Hematopoietic multipotent progenitor cell treated with erythropoietin and hydrocortisone succinate and interleukin-3 and kit ligand, for 15 days (in vitro differentiated cells): ENCODE measurements around the gene PTPN23.

Experiments used
- DNase-seq: peaks from one replicate; pipeline ENCODE4 v3.0.0-alpha.2; 2015; ENCODE audit warnings: low spot score

PTPN23 gene

DNA sequence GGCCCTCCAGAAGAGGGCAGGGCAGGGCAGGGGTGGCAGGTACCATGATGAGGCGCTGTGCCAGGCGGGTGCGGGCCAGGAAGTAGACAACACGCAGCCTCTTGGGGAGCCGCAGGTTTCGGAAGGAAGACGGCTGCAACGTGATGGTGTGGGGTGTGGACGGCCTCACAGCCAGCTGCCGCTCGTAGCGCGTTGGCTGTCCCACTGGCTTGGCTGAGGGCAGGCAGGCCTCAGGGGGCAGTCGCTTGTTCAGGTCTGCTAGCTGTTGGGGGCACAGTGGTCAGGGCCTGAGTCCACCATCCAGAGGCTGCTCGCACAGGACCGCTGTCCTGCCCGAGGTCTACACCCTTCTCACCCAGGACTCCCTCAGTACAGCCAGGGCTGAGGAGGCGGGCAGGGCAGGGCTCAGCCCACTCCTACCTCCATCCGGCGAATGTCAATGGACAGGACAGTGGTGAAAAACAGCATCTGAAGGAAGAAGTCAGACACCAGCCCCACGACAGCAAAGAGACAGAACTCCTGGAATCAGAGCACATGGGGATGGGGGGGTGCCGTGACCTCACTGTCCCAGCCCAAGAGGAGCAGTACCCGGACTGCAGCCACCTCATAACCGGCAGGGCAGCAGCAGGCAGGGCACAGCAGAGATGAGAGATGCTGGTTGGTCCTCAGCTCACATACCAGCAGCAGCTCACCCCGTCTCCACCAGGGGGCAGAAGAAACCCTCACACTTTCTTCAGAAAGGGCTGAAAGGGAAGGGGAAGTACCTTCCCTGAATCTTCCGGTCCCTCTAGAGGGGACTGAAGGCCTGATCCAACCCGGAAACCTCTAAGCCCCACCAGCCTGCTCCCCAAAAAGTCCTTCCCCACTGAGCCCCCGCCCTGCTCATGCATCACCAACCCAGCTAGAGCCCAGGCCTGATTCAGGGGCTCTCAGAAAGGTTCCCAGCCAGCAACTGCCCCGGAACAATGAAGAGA is 40.0 kb downstream of the PTPN23 start:
- DNase-seq, result peak; percentile 86

DNA sequence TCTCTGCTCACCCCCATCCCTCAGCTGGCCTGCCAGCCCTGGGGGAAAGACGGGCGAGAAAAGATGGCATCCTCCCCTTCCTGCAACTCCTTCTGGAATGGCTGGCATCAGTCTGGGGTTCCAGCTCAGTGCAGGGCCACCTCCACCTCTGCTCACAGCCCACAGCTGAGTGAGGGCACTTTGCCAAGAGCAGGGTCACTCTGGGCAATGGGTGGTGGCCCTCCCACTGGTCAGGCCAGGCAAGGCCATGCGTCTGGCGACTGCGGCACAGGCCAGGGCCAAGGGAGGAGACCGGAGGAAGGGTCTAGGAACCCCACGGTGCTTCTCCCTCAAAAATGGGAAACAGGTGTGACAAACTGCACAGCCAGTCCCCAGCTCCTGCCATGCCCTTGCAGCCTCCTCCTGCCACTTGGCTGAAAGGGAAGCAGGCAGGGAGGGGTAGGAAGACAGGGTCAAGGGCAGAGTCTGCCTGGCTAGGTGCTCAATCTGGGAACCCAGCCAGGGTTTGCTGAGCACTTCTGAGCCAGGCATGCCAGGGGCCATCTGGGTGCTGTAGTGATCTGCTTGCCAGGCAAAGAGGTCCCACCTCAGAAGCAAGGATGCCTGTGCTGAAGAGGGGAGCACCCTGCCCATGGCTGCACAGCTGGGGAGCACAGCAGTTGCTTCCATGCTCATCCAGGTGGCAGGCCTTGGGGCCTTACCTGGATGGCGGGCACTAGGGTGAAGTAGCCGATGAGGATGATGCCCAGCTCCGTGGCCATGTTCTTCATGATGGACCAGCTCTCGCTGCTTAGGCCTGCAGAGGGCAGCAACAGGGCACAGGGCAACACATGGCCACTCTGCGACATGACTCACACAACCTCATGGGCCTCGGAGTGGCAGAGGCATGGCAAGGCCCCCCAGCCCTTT is 41.2 kb downstream of the PTPN23 start:
- DNase-seq, result peak; percentile 24

DNA sequence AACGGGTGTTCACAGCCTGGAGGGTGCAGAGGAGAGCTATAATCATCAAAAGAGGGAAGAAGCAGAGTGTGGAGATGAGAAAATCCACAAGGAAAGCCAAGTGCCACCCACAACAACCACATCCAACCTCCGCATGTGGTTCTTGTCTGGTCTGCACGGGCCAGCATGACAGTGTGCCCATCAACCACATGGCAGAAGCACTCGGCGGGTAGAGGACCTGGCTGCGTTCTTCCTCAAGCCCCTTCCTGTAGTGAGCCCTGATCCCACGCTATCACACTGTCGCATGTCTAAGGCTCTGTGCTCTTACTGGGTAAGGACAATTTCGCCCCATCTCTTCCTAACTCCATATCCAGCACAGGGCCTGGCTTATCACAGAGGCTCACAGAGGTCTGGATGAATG is 41.9 kb downstream of the PTPN23 start:
- DNase-seq, result no peak

DNA sequence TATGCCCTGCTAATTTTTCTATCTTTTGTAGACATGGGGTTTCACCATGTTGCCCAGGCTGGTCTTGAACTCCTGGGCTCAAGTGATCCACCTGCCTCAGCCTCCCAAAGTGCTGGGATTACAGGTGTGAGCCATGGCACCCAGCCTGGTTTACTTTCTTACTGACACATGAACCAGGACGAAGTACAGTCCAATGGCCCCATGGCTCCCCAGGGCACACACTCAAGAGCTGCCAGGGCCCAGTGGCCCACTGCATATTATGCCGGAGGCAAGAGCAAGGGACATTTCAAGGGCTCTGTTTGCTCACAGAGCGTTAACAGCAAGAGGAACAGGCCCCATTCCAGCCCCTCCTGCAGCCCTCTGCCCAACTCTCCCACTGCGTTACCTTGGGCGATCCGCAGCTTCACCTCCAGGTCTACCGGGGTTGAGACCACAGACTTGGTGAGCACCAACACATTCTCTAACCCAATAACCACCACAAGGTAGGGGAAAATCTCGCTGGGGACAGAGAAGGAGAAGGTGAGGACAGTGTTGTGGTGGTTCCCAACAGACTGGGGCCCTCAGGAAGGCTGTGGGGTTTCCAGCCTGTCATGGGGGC is 42.8 kb downstream of the PTPN23 start:
- DNase-seq, result no peak

DNA sequence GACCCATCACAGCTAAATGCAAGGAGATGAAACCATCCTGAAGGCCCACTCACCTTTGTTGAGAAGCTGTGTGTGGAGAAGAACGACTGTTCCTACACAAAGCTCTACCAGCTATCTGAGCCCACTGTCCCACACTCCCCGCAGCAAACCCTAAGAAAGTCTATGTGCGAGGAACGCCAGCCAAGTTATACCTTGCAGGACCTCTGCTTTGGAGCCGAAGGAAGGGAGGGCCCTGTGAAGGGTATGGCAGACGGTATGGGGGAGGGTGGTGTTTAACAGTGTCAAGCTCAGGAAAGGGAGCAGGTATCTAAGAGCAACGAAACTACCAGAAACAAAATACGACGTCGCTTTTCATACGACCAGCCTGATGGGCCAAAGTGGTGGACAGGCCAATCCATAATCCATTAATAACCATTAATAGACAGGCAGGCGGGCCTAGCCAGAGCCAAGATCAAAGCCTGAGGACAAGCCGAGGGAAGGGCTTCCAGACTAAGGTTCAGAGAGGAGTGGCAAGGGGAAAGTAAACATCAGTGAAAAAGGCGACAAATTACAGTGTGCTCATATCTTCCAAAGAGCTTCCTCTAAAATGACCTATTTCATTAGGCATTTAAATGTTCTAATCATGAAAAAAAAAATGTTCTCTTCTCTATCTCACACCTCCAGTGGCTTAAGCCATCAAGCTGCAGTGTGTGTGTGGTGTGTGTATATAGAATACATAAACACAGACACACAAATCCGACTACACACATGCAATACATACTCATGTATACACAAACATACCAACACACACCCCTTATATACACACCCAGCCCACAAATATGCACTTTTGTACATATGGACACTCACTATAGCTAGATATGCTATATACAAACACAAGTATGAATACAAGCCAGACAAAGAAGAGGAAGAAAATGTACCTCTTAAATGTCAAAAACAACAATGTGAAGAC is 43.9 kb downstream of the PTPN23 start:
- DNase-seq, result no peak

DNA sequence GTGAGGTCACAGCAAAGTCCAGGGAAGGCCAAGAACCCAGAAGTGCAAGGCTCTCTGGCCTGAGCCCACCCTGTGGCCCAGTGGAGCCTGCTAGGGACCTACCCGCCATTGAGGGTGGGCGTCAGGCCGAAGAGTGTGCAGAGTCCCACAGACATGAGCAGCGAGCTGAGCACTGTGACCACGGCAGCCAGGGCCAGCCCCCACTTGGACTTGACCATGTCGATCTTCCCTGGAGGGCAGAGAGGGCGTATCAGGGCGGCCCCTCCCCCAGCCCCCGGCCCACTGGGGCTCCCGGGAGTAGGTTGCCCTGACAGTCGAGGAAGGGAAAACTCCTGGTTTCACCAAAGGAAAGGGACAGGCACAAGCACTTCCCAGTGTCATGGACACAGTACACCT is 44.6 kb downstream of the PTPN23 start:
- no peak for DNase-seq

DNA sequence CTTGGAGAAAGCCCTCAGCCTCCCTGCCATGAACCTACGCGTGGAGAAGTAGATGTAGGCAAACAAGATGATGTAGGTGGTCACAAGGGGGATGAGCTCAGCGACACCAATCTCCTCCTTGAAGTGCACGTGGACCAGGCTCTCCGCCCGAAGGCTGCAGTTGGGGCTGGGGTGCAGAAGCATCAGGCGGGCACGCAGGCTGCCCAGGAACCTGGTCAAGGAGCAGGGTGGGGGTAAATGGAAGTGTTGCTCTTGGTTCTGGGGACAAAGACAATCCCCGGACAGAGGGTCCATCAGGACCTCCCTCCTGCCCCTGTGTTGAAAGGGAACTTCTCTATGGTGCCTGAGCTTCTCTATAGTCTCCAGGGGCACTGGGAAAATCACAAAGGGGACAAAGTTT is 45.1 kb downstream of the PTPN23 start:
- DNase-seq, result no peak

DNA sequence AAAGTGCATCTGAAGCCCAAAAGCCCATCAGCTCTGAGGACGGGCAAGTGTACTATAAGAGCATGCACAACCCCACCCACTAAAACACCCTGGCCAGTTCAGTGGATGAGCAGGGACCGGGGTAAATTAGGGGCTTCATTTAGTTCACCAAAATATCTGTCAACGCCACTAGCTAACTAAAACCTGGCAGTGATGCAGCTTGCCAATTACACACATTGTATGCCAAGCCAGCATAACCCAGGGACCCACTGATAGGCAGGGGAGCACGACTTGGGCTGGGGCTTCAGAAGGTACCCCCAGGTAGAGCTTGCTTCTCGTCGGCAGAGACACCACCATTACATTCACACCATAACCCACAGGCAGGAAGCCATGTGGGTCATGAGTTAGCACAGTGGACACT is 47.0 kb downstream of the PTPN23 start:
- no peak for DNase-seq

DNA sequence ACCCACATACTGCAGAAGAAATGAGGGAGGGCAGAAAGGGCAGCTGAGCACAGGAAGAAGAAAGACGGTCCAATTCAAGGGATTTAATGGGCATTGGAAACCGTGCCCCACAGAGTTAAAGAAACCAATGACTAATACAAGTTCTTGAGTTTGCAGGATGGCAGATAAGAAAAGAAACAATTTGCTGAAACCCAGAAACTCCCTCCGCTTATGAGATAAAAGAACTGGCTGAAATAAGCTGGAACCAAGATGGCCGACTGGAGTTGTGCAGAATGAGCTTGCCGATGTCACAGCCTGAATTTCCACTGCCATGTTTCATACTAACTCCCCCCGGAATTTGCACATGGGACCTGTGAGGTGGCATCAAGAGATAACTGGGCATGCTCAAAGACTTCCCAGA is 47.8 kb downstream of the PTPN23 start:
- DNase-seq, result peak; percentile 46

DNA sequence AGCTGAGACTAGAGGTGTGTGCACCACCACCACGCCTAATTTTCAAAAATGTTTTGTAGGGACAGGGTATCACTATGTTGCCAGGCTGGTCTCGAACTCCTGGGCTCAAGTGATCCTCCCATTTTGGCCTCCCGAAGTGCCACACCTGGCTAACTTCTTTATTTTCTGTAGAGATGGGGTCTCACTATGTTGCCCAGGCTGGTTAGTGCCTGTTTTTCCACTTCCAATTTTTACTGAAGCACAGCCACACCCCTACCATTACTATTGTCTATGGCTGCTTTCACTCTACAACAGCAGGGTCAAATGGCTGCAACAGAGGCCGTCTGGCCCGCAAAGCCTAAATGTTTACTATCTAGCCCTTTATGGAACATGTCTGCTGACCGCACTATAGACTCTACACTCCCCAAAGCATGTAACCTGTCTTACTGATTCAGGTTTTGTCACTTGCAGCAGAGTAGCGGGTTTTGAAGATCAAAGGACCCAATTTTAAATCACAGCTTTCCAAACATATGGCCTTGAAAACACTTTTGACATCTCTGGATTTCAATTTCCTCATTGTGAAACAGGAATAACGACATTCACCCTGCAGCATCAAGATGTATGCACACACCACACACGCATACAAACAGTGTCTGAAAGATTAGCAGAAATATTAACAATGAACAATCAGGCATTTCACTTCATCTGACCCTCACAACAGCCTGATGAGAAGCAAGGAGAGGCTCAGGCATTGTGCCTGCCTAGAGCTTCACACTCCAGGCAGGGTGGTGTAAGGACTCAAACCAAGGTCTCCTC is 48.9 kb downstream of the PTPN23 start:
- no peak for DNase-seq

DNA sequence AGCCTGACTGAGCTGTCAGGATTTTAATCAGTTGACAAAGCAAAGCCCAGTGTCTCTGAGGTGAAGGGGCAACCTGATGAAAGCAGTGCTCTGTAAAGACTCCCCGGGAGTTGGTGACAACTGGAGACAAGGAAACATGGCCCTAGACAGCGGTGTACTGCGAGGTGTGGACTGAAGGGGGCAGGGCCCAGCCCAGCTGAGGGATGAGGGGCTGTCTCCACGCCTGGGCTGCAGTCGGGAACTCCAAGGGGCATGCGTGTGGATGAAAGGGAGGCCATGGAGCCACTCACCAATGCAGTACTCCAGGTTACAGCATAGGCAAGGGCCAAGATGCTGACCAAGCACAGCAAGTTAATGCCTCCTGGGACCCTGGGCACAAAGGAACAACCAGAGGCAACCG is 49.8 kb downstream of the PTPN23 start:
- no peak for DNase-seq

DNA sequence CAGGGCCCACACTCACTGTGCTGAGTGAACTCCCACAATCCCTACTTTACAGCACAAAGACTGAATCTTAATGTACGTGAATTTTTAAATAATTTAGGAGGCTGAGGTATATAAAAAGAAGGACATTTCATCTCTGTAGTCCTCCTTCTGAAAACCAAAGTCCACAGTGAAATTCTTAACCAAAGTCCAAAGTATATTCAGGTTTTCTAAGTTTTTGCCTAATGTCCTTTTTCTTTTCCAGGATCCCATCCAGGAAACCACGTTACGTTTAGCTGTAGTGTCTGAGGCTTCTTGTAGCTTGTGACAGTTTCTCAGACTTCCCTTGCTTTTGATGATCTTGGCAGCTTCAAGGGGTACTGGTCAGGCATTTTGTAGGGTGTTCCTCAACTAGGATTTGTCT is 50.4 kb downstream of the PTPN23 start:
- no peak for DNase-seq

DNA sequence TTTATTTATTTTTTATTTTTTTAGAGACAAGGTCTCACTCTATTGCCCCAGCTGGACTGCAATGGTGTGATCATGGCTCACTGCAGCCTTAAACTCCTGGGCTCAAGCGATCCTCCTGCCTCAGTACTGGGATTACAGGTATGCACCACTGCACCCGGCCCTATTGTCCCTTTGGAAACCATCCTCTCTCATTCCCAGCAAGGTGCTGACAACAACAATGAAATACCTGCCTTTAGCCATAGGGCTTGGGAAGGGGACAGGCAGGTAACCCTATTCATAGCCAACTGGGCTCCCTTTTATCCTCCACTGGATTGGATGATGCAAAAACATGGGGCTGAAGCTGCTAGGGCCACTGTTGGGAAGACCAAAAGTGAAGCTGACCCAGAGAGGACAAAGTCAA is 51.9 kb downstream of the PTPN23 start:
- DNase-seq, result no peak

DNA sequence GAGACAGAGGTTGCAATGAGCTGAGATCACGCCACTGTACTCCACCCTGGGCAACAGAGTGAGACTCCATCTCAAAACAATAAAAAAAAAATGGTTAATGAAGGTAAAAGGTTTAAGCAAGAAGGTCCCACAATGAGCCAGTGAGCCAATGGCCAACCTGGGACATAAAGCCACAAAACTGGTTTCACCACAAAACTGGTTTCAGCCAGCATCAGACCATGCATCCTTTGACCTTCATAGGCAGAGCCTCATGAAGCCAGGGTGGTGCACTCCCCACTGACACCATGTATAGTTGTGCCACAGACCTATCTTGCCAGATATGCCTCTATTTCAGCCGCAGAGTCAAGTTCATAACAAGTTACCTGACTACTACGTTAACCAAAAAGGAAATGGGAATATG is 53.0 kb downstream of the PTPN23 start:
- DNase-seq, result no peak

DNA sequence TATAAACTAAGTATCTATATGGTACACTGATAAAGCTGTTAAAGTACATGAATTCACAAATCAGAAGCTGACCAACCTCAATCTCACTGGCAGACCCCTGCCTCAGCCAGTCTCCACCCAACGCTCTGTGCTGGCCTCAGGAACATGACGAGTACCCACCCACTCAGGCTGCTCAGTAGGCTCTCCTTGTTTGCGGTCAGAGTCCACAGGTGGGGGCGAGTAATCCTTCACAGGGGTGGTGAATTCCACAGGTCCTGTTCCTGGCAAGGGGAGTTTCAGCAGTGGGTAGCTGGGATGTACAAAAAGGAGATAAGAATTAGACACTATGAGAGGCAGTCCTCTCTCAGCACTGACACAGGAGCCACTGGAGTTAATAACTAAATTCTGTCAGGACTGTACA is 54.0 kb downstream of the PTPN23 start:
- no peak for DNase-seq

DNA sequence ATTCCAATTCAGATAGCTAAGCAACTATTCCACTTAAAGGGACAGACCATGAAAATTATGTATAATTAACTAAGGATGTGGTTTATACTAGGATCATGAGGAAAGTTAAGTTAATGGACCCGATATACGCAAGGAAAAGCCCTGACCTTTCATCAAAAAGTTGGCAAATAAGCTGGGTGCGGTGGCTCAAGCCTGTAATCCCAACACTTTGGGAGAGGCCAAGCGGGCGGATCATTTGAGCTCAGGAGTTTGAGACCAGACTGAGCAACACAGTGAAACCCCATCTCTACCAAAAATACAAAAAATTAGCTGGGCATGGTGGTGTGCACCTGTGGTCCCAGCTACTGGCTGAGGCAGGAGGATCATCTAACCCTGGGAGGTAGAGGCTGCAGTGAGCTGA is 55.4 kb downstream of the PTPN23 start:
- DNase-seq, result no peak

DNA sequence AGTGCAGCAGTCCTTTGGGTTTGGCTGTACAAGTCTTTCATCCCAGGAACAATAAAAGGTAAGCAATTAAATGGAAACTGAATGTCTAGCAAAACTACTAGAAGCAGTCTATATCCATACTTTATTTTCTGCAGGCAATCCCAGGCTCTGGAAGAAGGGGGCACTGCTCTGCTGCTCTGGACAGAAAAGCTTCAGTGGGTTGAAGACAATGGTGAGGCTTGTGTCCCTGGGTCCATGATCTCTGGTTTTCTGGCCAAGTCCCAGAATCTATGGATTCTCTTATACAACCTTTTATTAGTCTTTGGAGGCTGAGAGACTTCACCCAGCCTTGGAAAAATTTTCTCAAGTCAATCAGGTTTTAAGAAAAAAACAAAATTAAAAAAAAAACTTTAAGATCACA is 59.3 kb downstream of the PTPN23 start:
- no peak for DNase-seq

DNA sequence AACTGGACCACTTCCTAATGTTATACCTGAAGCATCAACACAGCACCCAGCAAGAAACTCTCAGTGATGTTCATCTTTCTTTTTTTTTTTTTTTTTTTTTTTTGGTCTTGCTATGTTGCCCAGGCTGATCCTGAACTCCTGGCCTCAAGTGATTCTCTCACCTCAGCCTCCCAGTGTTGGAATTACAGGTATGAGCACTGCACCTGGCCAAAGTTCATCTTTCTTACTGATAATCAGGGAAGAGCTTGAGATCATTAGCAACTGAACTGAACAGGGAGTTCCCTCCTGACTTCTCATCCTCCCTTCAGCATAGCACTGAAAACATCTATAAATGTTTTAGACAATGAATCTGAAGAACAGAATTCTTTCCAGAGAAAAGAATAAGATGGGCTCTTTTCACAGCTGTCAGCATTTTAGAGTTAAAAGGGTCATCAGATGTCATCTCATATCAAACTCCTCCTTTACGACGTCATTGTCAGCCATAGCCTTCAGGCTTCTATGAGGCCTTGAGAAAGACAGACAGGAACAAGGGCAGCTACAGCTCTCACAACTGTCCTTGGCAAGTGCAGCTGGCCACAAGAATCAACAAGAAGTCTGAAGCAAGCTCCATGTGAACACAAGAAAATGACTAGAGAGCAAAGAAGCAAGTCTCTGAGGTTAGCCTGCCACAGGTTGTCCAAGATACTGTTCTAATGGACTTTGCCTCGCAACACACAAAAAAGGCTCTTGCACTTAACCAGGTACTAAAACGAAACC is 61.2 kb downstream of the PTPN23 start:
- no peak for DNase-seq

DNA sequence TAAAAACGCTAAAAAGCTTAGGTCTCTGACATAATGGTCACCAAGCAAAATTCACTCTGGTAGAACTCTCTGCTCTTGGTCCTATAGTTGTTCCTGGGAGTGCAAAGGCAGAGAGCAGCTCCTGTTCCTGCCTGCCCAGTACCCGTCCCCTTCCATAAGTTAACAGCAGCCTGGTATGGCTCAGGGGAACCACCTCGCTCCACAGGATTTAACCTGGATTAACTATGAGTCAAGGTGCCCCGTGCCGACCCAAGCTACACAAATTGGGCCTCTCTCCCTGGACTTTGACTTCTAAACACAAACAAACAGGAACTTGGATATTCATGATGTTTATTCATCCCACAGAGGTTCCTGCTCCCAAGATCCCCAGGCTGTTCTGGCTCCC is 62.8 kb downstream of the PTPN23 start:
- no peak for DNase-seq

DNA sequence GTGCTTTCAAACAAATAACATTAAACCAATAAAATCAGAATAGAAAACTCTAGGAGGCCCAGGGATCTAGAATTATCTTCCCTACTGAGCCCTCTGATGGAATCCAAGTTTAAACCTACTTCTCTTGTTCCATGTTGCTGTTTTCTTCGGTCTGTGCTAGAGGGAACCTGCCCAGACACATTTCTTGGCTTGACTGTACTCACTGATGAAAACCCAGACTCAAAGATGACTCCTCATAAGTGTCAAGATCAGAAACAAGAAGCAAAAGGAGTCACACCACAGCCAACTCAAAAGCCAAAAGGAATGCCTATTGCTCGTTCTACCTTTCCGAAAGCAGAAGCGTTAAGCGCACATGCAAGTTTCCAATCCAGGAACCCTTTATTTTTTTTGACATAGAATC is 63.3 kb downstream of the PTPN23 start:
- no peak for DNase-seq
